ENCODE measurements around the gene SEMA7A.
"Not testable (repeated sequence)": the region's sequence is repeated elsewhere in the genome, so short reads cannot be mapped to it uniquely, and the experiment has no call there.

SEMA7A gene

DNA sequence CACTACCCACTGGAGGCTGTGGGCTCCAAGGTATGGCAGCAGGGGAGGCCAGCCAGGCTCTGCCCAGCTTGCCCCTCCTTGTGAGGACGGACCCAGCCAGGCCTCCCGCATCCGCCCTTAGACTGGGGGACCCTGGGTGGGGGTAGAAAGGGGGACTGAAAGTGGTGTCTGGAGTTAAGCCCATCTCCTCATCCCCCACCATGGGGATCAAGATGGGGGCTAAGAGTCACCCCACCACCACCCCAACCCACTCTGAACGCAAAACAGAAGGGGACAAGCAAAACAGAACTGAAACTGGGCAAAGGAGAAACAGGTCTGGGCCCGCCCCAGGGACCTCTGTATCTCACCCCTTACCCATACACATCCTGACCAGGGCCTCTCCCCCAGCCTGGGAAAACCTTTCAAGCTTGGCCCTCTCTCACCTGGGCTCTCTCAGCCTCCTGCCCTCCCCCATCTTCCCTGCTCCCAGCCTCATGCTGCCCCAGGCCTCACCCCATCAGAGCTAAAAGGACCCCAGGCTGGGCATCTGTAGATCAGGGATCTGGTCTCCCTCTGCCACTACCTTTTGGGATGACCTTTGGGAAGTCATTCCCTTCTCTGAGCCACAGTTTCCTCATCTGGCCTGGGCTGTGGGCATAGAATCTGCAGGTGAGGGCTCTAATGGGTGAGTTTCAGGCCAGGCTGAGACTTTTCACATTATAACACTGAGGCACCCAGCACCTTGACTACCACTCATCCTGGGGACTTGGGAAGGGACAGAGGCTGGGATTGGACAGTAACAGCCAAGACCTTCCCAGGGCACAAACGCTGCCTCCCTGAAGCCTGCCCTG lies 36.3 kb downstream of the SEMA7A start:
- no peak for DNase-seq

DNA sequence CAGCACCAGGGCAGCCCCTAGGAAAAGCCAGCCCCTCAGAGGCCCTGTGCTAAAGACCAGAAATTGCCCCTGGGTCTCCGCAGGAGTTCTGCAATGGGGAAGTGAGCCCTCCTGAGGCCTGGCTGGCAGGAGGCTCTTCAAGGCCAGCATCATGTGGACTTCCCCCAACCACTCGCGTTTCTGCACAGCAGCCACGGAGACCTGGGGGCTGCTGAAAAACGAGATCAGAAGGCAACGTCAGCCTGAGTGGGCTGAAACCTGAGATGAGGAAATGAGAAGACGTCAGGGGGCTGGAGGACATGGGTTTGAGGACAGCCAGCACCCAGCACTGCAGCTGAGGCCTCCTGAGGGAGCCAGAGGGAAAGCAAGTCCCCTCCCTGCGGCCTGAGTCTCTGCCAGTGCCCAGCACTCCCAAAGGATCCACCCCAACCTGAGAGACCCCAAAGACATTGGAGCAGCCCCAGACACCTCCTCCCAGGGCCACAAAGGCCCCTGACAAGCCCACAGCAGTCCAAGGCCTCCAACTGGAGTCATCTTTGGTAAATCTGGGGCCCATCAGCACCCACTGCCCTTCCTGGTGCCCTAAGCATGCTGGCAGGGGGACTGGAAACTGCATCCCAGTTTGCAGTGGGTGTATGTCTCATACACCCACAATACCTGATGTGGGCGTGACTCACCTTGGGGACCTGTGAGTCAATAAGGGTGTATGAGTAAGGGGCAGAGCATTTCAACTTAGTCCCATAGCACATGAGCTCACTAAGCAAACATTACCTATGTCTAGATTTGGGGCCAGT lies 37.1 kb downstream of the SEMA7A start:
- DNase-seq, result peak; percentile 84

DNA sequence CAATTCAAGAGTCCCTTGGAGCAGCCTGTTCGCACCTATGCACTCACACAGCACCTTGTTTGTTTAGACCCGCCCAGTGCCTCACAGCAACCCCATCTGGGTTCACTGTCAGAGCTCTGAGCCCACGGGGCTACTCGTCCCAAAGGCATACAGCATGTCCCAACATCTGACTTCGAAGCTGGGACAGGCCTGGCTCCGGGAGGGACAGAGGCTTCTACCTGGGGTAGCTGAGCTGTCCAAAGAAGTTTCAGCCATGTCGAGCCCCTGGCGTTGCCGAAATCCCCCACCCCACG lies 37.7 kb downstream of the SEMA7A start:
- no peak for DNase-seq

DNA sequence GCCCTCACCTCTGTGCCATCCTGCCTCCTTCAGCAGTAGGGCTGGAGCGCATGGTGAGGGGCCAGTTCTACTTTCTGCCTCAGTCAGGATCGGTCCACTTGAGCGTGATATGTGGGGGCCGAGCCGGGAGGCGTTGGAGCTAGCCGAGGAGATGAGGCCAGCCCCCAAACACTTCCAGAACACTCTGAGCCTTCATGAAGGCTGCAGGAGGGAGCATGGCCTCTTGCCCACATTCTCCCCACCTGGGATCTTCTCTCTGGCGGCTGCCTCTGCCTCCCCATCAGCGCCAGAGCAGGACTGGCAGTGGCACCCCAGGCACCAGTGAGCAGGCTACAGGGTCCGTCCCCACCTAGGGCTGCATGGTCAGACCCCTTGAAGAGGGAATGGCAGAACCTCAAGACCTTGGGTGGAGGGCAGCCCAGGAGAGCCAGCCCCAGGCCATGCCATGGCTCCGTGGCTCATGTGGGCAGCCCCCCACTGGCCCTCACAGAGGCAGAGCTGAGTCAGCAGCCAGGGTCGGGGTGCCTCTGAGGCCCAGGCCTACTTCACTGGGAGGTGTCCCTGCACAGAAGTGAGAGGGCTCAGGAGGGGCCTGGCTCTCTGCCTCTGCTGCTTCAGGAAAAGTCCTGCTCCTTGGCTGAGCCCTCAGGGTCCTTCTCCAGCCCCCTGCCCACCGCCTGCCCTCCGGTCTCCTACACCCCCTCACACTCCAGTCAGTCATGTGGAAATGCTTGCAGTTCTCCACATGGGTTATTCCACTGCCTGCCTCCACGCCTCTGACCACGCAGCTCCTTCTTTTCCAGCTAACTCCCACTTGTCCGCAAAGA lies 38.2 kb downstream of the SEMA7A start:
- no peak for DNase-seq

DNA sequence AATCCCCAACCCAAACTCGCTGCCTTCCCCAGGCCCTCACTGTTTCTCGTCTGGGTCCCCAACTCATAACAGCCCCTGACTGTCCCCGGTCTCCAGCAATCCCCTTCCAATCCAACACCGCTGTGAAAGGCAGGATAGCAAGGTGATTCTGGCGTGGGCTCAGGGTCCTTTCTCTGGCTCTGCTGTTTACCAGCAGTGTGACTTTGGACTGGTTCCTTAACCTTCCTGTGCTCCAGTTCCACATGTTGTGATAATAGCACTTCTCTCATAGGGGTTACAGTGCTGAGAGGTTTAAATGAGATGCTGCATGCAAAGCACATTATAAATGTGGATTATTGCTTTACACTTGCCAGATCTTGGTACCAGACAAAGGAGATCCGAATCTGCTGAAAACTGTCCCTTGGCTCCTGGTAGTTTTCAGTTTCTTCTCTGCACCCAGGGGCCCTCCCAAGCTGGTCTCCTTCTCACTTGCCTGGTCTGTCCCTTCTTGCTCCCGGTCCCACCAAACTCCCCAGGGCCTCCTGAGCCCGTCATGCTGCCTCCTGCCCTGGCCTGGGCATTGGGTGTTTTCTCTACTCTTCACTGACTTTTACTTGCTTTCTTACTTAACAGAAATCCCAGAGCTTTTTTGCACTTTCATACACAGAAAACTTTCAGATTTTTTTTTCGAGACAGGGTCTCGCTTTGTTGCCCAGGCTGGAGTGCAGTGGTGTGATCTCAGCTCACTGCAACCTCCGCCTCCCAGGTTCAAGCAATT lies 39.5 kb downstream of the SEMA7A start:
- DNase-seq, result no peak

DNA sequence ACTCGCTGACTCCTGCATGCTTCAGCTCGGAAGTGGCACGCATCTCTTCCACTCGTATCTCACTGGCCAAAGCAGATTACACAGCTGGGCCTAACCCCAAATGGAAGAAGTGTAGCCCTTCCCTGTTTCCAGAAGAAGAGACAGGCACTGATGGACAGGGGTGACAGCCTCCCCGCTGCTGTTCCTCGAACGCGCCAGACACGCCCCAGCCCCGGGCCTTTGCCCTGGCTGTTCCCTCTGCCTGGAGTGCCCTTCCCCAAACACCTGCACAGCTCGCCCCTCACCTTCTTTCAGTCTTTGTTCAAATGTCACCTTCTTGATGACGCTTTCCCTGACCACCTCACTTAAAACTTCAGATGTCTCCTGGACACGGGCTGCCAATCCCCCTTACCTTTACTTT lies 40.3 kb downstream of the SEMA7A start:
- DNase-seq, result no peak

DNA sequence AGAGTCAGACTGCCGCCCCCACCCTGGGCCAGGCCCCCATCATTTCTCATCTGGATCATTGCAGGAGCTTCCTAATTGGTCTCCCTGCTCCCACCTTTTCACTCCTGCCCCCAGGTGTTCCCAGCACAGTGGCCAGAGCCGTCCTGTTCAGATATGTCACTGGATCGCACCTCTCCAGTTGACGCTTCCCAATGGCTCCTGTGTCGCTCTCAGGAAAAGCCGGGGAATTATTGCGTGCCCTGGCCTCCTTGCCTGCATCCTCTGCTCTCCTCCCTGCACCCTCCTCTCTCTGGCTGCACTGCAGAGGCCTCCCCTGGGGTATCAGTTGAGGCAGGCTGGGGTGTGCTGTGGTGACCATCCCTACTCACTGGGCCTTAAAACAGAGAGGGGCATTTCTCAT lies 40.9 kb downstream of the SEMA7A start:
- DNase-seq, result no peak

DNA sequence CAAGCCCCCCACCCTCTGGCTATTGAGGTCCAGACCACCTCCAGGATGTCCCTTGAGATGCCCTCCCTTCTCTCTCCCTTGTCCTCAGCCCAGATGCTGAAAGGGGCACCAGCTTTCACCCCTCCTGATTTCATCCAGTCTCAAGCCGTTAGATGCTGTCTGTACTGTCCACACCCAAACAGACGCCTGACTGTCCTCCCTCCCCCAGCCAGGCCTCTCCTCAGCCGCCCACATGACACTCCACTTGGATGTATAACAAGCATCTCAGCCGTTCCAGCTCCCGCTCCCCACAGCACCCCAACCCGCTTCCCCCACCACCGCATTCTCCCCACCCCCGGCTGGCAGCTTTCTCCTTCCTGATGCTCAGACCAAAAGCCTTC lies 41.3 kb downstream of the SEMA7A start:
- peak; percentile 47 for DNase-seq

DNA sequence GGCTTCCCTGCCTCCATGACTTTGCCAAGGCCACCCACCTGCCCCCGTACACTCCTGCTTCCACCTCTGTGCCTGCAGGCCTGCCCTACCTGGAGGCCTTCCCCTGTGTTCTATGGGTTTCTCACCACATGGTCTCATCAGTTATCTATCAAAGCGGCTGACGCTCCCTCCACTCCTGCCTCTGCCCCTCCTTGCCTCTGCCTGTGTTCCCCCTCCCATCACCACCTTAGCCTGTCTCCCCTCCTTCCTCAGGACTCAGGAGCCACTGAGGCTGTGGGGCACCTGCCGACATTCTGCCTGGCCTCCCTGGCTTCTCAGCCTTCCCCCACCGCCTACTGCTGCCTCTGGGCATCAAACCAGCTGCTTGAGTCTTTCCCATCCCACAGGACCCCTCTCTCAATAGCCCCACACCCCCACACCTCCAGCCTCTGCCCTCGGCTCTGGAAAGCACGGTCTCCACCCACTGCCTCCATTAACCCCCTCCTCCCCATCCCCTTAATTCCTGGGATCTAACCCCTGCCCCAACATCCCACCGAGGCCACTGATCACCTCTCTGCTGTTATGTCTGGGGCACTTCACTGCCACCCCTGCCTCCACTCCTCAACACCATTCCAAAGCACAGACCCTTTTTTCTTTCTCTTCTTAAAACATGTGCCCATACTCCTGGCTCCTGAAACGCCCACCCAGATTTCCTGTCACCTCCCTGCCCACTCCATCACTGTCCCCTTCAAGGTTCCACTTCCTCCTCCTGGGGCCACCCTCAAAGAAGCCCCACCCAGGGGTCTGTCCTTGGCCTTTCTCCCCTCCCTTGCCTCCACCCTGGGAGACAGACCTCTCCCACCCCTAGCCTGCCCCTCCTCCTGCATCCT lies 41.9 kb downstream of the SEMA7A start:
- DNase-seq, result no peak

DNA sequence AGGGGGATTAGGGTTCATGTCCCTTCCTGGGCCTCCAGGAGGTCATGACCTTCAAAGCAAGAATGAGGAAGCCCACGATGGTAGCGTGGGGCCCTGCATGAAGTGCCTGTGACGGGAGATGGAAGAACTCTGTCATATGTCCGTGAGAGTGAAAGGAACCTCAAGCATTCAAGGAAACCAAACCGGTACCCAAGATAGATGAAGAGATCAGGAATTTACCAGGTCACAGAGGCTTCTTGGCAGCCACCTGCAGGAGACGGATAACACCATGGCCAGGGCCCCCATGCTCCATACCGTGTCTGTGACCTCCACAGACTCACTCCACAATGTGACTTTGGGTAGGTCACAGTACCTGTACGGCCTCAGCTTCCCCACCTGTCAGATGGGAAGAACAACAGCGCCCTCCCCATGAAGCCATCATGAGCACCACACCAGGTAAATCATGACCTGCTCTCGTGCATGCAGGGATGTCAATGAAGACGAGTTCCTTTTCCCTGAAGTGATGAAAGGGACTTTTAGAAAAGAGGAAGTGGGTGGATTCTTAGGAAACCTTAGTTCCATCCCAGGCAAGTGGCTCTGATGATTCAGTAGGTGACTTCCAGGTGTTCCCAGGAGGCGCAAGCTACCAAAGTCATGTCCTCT lies 43.0 kb downstream of the SEMA7A start:
- DNase-seq, result no peak

DNA sequence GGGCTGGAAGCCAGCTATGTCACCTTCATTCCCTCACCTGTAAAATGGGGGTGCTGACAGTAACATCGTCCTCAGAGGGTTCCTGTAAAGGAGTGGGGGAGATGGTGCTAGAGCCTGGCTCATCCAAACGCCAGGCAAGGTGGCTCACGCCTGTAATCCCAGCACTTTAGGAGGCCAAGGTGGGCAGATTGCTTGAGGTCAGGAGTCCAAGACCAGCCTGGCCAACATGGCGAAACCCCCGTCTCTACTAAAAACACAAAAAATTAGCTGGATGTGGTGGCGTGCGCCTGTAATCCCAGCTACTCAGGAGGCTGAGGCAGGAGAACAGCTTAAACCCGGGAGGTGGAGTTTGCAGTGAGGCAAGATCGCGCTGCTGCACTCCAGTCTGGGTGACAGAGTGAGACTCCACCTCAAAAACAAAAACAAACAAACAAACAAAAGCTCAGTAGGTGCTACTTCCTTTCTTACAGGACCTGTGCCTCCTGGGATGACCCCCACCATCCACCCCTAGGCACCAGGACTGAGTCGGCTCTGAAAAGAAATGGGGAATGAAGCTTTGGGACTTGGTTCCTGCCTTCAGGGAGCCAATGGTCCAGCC lies 43.6 kb downstream of the SEMA7A start:
- not testable (repeated sequence) for DNase-seq

DNA sequence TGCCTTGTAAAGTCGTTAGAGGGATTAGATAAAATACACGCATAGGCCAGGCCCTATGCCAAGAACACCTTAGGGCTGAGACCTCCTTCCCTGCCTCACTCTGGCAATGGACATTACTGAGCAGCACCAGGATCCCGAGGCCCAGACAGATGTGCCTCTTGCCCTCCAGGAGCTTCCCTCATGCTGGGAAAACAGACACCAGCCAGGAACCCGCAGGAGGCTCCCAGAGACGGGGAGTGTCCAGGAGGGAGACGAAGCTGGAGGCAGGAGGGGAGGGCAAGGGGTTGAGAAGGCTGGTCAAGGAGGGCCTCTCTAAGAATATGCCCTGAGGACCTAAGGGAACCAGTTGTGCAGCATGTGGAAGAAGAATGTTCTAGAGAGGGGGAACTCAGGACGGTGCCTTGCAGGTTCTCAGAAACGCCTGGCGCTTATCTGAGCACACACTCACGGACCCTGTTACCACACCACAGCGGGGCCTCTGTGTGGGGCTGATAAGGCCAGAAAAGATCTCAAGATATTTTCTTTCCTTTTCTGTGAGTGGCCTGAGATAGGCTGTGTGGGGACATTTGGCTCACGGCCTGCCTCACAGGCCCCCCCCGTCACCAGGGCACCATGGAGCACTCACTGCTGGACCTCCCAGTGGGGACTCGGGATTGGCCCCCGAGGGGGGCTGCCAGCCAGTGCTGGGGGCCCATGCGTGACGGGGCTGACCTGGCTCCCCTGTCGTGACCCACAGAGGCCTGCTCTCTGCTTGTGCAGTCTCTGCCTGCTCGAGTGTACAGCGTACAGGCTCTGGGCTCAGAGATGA lies 44.3 kb downstream of the SEMA7A start:
- DNase-seq, result no peak

DNA sequence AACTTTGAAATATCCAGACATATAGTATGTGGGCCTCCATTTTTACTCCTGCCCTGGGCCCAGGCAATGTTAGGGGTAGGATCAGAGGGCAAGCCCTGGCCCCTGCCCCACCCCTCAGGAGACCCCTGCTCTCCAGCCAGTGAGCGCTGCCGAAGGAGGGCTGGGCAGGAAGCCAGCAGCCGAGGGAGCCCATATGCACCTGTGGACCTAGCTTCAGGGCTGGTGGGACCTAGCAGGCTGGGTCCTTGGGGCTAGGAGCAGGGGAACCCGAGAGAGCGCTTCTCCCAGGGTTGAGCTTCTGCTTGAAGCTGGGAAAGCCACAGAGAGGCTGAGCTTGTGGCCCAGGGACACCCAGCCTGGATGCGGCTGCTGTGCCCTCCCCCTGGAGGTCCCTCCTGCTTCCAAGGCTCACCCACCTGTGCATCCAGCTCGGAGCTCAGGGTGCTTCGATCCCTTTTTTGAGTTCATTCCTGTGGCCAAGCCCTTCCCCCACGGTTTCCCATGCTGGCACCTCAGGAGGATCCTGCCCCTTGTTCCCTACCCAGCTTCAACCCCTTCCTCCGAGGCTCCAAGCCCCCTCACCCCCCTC lies 45.3 kb downstream of the SEMA7A start:
- no peak for DNase-seq

DNA sequence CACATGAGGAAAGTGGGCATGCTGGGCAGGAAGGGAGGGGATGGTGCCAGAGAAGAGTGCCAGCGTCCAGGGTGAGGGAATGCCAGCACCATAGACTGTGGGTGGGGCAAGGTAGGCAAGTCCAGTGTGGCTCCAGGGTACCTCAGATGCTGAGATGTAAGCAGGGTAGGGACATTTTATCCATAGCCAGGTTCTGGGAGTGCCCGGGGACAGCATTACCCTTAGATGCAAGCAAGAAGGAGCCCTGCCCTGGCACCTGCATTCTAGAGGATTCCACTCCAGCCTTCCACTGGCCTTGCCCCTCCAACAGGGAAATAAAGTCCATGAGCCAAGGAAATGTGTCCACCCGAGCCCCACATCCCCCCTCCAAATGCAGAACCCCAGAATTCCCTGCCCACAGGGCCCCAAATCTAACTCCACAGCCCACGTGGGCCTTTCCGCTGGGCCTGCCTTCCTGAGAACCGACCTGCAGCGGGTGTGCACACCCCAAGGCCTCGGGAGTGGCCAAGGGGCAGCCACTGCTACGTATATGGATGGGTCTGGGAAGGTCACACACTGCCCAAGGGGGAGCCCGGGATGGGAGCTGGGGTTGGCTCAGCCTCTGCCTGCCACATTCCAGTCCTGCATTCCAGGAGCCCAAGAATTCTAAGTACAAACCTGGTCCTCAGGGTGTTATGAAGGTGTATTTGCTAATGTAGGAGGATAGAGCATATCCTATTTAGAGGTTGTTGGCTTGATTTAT lies 46.0 kb downstream of the SEMA7A start:
- DNase-seq, result no peak

DNA sequence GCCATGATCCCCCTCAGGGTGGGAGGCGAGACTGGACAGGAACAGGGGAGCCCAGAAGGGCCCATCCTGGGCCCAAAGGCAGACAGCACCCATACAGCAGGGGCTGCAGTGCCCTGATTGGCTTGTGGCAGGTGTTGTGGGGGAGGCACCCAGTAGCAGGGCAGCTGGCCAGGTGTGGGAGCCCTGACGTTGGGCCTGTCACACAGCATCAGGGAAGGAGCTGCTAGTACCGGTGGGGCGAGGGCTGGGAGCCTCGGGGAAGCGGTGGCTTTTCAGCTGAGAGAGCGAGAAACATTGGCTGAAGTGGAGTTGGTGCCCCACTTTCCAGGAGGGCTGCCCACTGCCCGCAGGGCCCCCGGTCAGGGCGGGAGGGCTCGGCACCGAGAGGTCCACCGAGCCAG lies 46.6 kb downstream of the SEMA7A start:
- DNase-seq, result no peak

DNA sequence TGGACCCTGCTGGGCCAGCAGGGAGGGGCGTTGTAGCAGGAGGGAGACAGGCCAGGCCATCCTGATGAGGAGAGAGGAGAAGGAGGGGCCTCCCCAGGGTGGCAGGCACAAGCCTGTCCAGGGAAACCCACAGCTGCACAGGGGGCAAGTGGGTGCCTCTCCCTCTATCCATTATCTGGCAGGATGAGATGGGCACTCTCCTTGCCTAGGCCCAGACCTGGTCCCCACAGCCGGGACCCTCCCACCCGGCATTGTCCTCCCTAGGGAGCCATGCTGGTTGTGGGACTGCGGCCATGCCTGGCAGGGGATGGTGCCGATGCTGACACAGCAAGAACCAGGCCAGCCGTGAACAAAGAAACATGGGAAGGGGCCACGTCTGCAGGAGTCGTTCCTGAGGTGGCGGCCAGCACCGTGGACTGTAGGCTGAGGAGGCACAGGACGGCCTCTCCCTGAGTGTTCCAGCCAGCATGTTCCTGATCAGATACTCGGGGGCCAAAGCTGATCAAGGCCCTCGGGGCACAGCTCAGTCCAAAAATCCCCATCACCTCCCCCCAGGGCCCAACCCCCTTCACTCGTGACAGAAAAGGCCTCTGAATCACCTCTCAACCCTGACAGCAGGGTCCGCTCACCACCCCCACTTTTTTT lies 47.1 kb downstream of the SEMA7A start:
- no peak for DNase-seq

DNA sequence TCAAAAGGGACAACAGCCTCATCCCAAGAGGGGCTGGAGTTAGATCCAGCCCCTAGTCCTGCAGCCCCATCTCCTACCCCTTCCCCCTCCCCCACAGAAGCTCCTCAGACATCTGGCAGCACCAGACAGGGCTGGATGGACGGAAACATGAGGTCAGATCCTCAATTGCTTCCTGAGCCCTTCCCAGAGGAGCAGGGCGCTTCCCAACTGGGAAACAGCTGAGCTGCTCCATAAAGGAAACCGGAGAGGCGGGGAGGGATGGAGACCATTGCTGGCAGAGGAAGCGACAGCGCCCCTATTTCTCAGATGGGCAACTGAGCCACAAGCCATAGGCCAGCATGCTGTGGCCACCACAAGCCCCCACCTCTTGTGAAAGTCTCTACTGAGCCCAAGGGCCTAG lies 48.0 kb downstream of the SEMA7A start:
- DNase-seq, result no peak

DNA sequence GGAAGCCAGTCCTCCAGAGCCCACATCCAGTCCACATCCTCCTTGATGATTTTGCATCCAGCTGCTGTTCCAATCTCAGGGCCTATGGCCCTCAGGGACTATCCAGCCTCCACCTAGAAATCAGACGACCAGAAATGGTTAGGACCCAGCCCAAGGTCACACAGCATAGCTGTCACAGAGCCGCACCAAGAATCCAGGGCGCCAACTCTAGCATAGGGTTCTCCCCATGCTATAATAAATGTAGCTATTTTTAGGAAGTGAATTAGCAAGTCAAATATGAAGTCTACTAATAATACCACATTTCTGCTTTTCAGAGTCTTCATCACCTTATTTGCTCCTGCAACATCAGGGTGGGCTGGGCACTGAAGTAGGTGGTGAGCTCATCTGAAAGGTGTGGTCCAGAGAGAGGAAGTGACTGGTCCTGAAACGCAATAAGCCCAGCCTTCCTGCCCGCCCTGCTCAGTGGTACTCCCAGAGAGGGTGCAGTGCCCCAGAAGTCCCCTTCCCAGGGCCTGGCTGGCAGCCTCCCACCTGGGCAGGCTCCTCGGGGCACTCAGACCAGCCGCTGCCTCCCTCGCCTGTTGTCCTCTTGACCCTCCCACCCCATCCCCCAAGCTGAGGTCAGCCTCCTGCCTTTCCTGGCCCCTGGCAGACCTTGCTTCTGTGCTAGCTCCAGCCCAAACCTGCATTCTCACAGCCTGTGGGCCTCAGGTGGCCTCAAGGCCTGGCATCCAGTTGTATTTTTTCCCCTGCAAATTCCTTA lies 48.7 kb downstream of the SEMA7A start:
- DNase-seq, result no peak
